CD14-positive monocyte (primary cell): ENCODE measurements around the gene TMPRSS3. TPM values are rescaled to one million over a fixed set of nuclear protein-coding genes. Genes with fewer than 3 reads are reported as not detected.

Source experiments
- DNase-seq, 3 donors: peaks; one replicate each; pipeline ENCODE4 v3.0.0-alpha.2; 2011 to 2022
- H2AFZ ChIP-seq: 2 replicates; pipeline ENCODE4 v1.6.0; 2012; ENCODE audit warnings: mild to moderate bottlenecking, low read depth, low read length, inconsistent platforms; ENCODE audit not compliant: insufficient read depth, poor library complexity, severe bottlenecking
- H3K27ac ChIP-seq, 2 donors: 1 replicate in 1 of 2; 2 replicates in 1 of 2; pipeline ENCODE4 v1.5.1; 2012 to 2013; ENCODE audit warnings: low read length in 2 of 2, control low read depth in 1 of 2, inconsistent platforms in 1 of 2, low read depth in 1 of 2, mild to moderate bottlenecking in 1 of 2
- H3K27me3 ChIP-seq, 2 donors: one replicate each; pipeline versions ENCODE4 v1.6.0 to v1.6.1; 2011 to 2013; ENCODE audit warnings: low read length in 2 of 2; ENCODE audit not compliant: control insufficient read depth in 2 of 2, insufficient read depth in 2 of 2
- H3K36me3 ChIP-seq, 2 donors: replicated peaks in 1 of 2; 1 replicate in 1 of 2; 2 replicates in 1 of 2; pipeline versions ENCODE4 v1.5.1 to v1.6.1; 2012 to 2013; ENCODE audit warnings: low read length in 2 of 2, control low read depth in 1 of 2, inconsistent platforms in 1 of 2, mild to moderate bottlenecking in 1 of 2; ENCODE audit not compliant: insufficient read depth in 2 of 2, control insufficient read depth in 1 of 2
- H3K4me1 ChIP-seq, 2 donors: 1 replicate in 1 of 2; 2 replicates in 1 of 2; pipeline versions ENCODE4 v1.5.1 to v1.6.1; 2012 to 2013; ENCODE audit warnings: low read length in 2 of 2, control low read depth in 1 of 2, inconsistent platforms in 1 of 2, mild to moderate bottlenecking in 1 of 2, moderate library complexity in 1 of 2; ENCODE audit not compliant: insufficient read depth in 2 of 2, control insufficient read depth in 1 of 2
- H3K4me2 ChIP-seq: replicated peaks from 2 replicates; pipeline ENCODE3; 2012; ENCODE audit warnings: low read length, moderate library complexity, mild to moderate bottlenecking; ENCODE audit not compliant: poor library complexity, severe bottlenecking; ENCODE audit errors: extremely low read depth
- H3K4me3 ChIP-seq, 3 experiments: fragments of 200-600 bp in 1 of 3; sonication (generic) in 1 of 3; replicated peaks in 1 of 3; 1 replicate in 2 of 3; 2 replicates in 1 of 3; pipeline ENCODE4 v1.5.1; 2011 to 2013; ENCODE audit warnings: low read length in 3 of 3, mild to moderate bottlenecking in 3 of 3, control low read depth in 2 of 3, low read depth in 2 of 3, inconsistent platforms in 1 of 3, moderate library complexity in 1 of 3
- H3K79me2 ChIP-seq: 2 replicates; pipeline ENCODE4 v1.6.0; 2012; ENCODE audit warnings: mild to moderate bottlenecking, control low read depth, inconsistent platforms, low read length, moderate library complexity; ENCODE audit not compliant: insufficient read depth
- H3K9ac ChIP-seq: 2 replicates; pipeline ENCODE4 v1.6.0; 2017; ENCODE audit warnings: low read length, mild to moderate bottlenecking; ENCODE audit not compliant: insufficient read depth, poor library complexity, severe bottlenecking
- H3K9me3 ChIP-seq, 2 donors: replicated peaks in 1 of 2; 1 replicate in 1 of 2; 2 replicates in 1 of 2; pipeline versions ENCODE4 v1.5.1 to v1.6.1; 2012 to 2013; ENCODE audit warnings: low read length in 2 of 2, control low read depth in 1 of 2; ENCODE audit not compliant: control insufficient read depth in 1 of 2, insufficient read depth in 1 of 2
- H4K20me1 ChIP-seq: 2 replicates; pipeline ENCODE4 v1.6.0; 2012; ENCODE audit warnings: mild to moderate bottlenecking, low read length, control low read depth, moderate library complexity; ENCODE audit not compliant: insufficient read depth
- H3K27ac Mint-ChIP-seq, 7 donors: one replicate each; pipeline ENCODE4 v1.8.0; 2020; ENCODE audit warnings: mild to moderate bottlenecking in 7 of 7, mixed read lengths in 7 of 7, moderate library complexity in 6 of 7, inconsistent platforms in 2 of 7
- H3K27me3 Mint-ChIP-seq, 3 donors: one replicate each; pipeline ENCODE4 v1.8.0; 2021 to 2022; ENCODE audit warnings: low read depth in 3 of 3, mild to moderate bottlenecking in 3 of 3, mixed read lengths in 3 of 3, moderate library complexity in 3 of 3, inconsistent platforms in 1 of 3
- H3K36me3 Mint-ChIP-seq, 2 donors: one replicate each; pipeline ENCODE4 v1.8.0; 2020; ENCODE audit warnings: mixed read lengths in 2 of 2, inconsistent platforms in 1 of 2, mild to moderate bottlenecking in 1 of 2
- H3K4me1 Mint-ChIP-seq: one replicate; pipeline ENCODE4 v1.8.0; 2020; ENCODE audit warnings: mild to moderate bottlenecking, mixed read lengths
- H3K4me3 Mint-ChIP-seq, 2 donors: one replicate each; pipeline ENCODE4 v1.8.0; 2020; ENCODE audit warnings: mild to moderate bottlenecking in 2 of 2, mixed read lengths in 2 of 2, moderate library complexity in 1 of 2
- H3K9me3 Mint-ChIP-seq, 7 donors: one replicate each; pipeline ENCODE4 v1.8.0; 2020 to 2022; ENCODE audit warnings: mixed read lengths in 7 of 7, mild to moderate bottlenecking in 6 of 7, moderate library complexity in 6 of 7, inconsistent platforms in 2 of 7
- CTCF ChIP-seq: fragments of 200-600 bp; IDR thresholded peaks from one replicate; pipeline ENCODE4 v1.8.0; 2022; ENCODE audit warnings: antibody characterized with exemption, mild to moderate bottlenecking
- WGBS: methylation state at CpG from one replicate; pipeline ENCODE4 v1.1.5; 2013; ENCODE audit warnings: missing lambda C conversion rate; ENCODE audit not compliant: insufficient coverage; 5-methylcytosine and 5-hydroxymethylcytosine counted together
- intact Hi-C, 2 donors: fragments of 100-400 bp; cut with micrococcal nuclease; formaldehyde crosslinking; loops; one replicate each; pipeline versions ENCODE4 v1.15.0 to v1.15.1; 2023
- polyA plus RNA-seq, 3 donors: library from polyadenylated mRNA; depleted of rRNA in 1 of 3; unstranded in 2 of 3; stranded (reverse) in 1 of 3; fragments of 300-500 nt in 2 of 3; fragments of >200 nt in 1 of 3; fragmentation: Illumina TruSeq in 2 of 3; gene quantifications; 1 replicate in 2 of 3; 2 replicates in 1 of 3; pipeline ENCODE4 v1.2.3, GENCODE V29; 2012 to 2021

The TMPRSS3 gene
- polyA plus RNA-seq, 3 donors, result 0.30 TPM; not detected in 2

GRCh38 chr21:42367367-42368165 is 28.3 kb downstream of the TMPRSS3 start:
- H3K4me2 ChIP-seq, result no peak overlapping the region
- no peaks in the 10 kb centered on the region for H3K79me2 ChIP-seq
- intact Hi-C loops, result no loop called here
- 95% methylated on average over 10 of the region's 14 CpGs for WGBS
- H3K27me3 ChIP-seq, result no peaks in the 10 kb centered on the region
- no peaks in the 10 kb centered on the region for H3K9me3 ChIP-seq
- no peak overlapping the region for H2AFZ ChIP-seq
- H3K27ac Mint-ChIP-seq, result peak overlapping the region in 2 of 7 donors; percentile 43 to 68
- H3K36me3 Mint-ChIP-seq, result no peaks in the 10 kb centered on the region
- TF ChIP-seq CTCF, result no peak
- peaks cover 0 to 2% (median 0%) of the 10 kb centered on the region in 7 donors for H3K9me3 Mint-ChIP-seq
- peaks cover 9% of the 10 kb centered on the region for H3K4me1 Mint-ChIP-seq
- no peak overlapping the region for H3K4me3 Mint-ChIP-seq
- peaks cover 0 to 6% of the 10 kb centered on the region in 2 donors for H3K4me1 ChIP-seq
- H3K4me3 ChIP-seq, result no peak overlapping the region
- H3K9ac ChIP-seq, result no peak overlapping the region
- no peak overlapping the region for H3K27ac ChIP-seq
- no peaks in the 10 kb centered on the region for H4K20me1 ChIP-seq
- H3K36me3 ChIP-seq, result no peaks in the 10 kb centered on the region
- no peak for DNase-seq
- peaks cover 3 to 8% (median 7%) of the 10 kb centered on the region in 3 donors for H3K27me3 Mint-ChIP-seq

- Mint-ChIP-seq H3K27me3 (peaks cover 1 to 13% (median 12%) of the 10 kb centered on the region in 3 donors), H3K36me3 (no peaks in the 10 kb centered on the region), H3K4me1 (peaks cover 9% of the 10 kb centered on the region), H3K27ac (peak within 1 kb of the TSS in 2 of 7 donors; percentile 43 to 68), H3K9me3 (peaks cover 0 to 2% (median 0%) of the 10 kb centered on the region in 7 donors), H3K4me3 (no peak within 1 kb of the TSS)
- Histone ChIP-seq H2AFZ (no peak within 1 kb of the TSS), H3K27ac (no peak within 1 kb of the TSS), H4K20me1 (no peaks in the 10 kb centered on the region), H3K79me2 (no peaks in the 10 kb centered on the region), H3K4me2 (no peak within 1 kb of the TSS), H3K4me3 (no peak within 1 kb of the TSS), H3K36me3 (no peaks in the 10 kb centered on the region), H3K9me3 (no peaks in the 10 kb centered on the region), H3K4me1 (peaks cover 0 to 6% of the 10 kb centered on the region in 2 donors), H3K9ac (no peak within 1 kb of the TSS), H3K27me3 (no peaks in the 10 kb centered on the region)
- TF ChIP-seq CTCF, result no peak
- 86% methylated on average over 12 of the region's 19 CpGs for WGBS
- intact Hi-C loops, result no loop called here
- DNase-seq, result no peak
These were observed 29.4 kb downstream of the TMPRSS3 start, which contains the start of gene TFF1 for GRCh38 chr21:42366292-42367010. Gene TFF1 (minus strand): TSS chr21:42366535. CDS start chr21:42366495, 40 bp downstream.
